Occipital lobe (tissue), 2 donors: ENCODE results near the gene PSMD3. TPM values are rescaled to one million over a fixed set of nuclear protein-coding genes. Genes with fewer than 3 reads are reported as not detected.

Experiments
- small RNA-seq: library from RNA; depleted of rRNA; stranded (forward); fragments of <200 nt; gene quantifications from one replicate; pipeline ENCODE3, GENCODE V24; 2014
- total RNA-seq: library from RNA; depleted of rRNA; stranded (reverse); fragments of >200 nt; gene quantifications from one replicate; pipeline ENCODE4 v1.2.3, GENCODE V29; 2014

Gene PSMD3
- total RNA-seq, 1 donor from 2014 or later: 69.1 TPM

Small RNA genes within 50 kb of the gene (small RNA-seq; reads per million reads assigned to genes)
- gene SNORD124: 1,128 reads per million, percentile 99 among the genes with 10 or more reads in this experiment

Other genes starting within 250 kb of the PSMD3 start
- not detected for gene GRB7, start 242.9 kb upstream of the PSMD3 start, total RNA-seq
- 0.16 TPM for gene IKZF3, start 116.5 kb upstream of the PSMD3 start, total RNA-seq
- gene ZPBP2, start 112.6 kb upstream of the PSMD3 start, total RNA-seq: not detected
- gene GSDMB, start 62.2 kb upstream of the PSMD3 start, total RNA-seq: 7.6 TPM
- gene ORMDL3, start 53.2 kb upstream of the PSMD3 start, total RNA-seq: 51.2 TPM
- gene LRRC3C, start 53.1 kb upstream of the PSMD3 start, total RNA-seq: not detected
- gene GSDMA, start 17.8 kb upstream of the PSMD3 start, total RNA-seq: not detected
- gene CSF3, start 34.6 kb downstream of the PSMD3 start, total RNA-seq: 0.16 TPM
- gene MED24, start 73.6 kb downstream of the PSMD3 start, total RNA-seq: 72.5 TPM
- 91.1 TPM for gene THRA, start 82.2 kb downstream of the PSMD3 start, total RNA-seq
- 0.78 TPM for gene NR1D1, start 119.8 kb downstream of the PSMD3 start, total RNA-seq
- gene MSL1, start 141.2 kb downstream of the PSMD3 start, total RNA-seq: 89.2 TPM
- 43.8 TPM for gene CASC3, start 159.7 kb downstream of the PSMD3 start, total RNA-seq
- gene RAPGEFL1, start 196.7 kb downstream of the PSMD3 start, total RNA-seq: 17.0 TPM
- 8.0 TPM for gene WIPF2, start 238.5 kb downstream of the PSMD3 start, total RNA-seq